Type B pancreatic cell (in vitro differentiated cells): ENCODE data around the gene DLX5. TPM values are rescaled to one million over a fixed set of nuclear protein-coding genes. Genes with fewer than 3 reads are reported as not detected.

Experiments
- DNase-seq: peaks from one replicate; pipeline ENCODE4 v3.0.0; 2021; ENCODE audit warnings: mixed read lengths; ENCODE audit not compliant: unreplicated experiment; ENCODE audit errors: extremely low spot score
- H3K27ac Mint-ChIP-seq: 2 replicates; pipeline ENCODE4 v1.8.0; 2021; ENCODE audit warnings: mild to moderate bottlenecking, mixed read lengths
- H3K27me3 Mint-ChIP-seq: 2 replicates; pipeline ENCODE4 v1.8.0; 2021; ENCODE audit warnings: mixed read lengths
- H3K36me3 Mint-ChIP-seq: 2 replicates; pipeline ENCODE4 v1.8.0; 2021; ENCODE audit warnings: mixed read lengths
- H3K4me1 Mint-ChIP-seq: one replicate; pipeline ENCODE4 v1.8.0; 2021; ENCODE audit warnings: mixed read lengths; ENCODE audit not compliant: unreplicated experiment
- H3K4me3 Mint-ChIP-seq: 2 replicates; pipeline ENCODE4 v1.8.0; 2021; ENCODE audit warnings: mild to moderate bottlenecking, mixed read lengths
- H3K9me3 Mint-ChIP-seq: 2 replicates; pipeline ENCODE4 v1.8.0; 2021; ENCODE audit warnings: mixed read lengths
- total RNA-seq: library from RNA; stranded (reverse); gene quantifications from 2 replicates; pipeline ENCODE4 v1.2.1, GENCODE V29; 2021; ENCODE audit warnings: low replicate concordance
- TF ChIP-seq, protein P1 (sequence below): fragments of 200-600 bp; sonication (generic); conservative IDR thresholded peaks from 2 replicates; pipeline ENCODE4 v1.5.0; 2021; ENCODE audit warnings: antibody characterized with exemption, mild to moderate bottlenecking

DLX5 gene
- total RNA-seq, 1 donor from 2014 or later: 37.9 TPM

DNA sequence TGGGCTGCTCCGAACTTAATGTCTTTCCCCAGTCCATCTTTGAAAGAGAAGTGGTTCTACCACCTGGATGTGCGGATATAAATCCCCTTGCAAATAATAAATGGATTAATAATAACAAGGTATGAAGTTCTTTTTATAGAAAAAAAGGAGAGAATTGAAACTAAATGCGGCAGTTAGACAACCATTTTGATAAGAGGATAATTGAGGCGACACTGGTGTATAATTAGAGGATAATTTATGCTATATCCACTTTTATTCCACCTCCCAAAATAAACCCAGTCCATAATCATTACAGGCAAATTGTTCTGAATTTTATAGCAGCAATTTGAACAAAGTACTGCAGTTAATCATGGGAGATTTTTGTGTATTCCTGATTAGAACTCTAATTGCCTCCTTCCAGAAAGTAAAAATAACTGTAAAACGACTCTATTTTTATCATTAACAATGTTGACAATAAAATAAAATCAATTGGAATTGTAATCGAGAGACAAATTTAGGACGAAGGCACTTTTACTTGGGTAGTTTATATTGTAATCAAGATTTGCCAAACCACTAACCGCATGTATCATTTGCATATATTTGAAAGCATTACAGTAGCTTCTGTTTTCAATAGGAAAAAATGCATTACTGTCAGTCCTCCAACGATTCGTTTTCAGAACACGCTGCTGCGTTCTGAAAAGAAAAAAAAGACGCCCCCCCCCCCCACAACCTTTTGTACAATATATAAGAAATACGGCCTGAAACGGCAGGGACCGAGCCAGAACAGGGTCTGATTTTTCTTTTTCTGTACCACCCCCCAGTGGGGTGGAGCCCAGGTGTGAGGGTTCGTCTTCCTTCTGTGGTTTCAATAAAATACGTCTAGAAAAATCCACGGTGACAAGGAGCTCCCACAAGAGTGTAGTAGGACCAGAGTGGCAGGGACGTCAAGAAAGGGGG is 20.1 kb downstream of the DLX5 start:
- Mint-ChIP-seq H3K27me3 (peaks cover 91% of the 10 kb centered on the region), H3K4me1 (peaks cover 22% of the 10 kb centered on the region), H3K27ac (peak overlapping the region; percentile 81), H3K9me3 (no peaks in the 10 kb centered on the region), H3K4me3 (peak overlapping the region; percentile 95), H3K36me3 (peaks cover 15% of the 10 kb centered on the region)
- TF ChIP-seq, protein P1, sequence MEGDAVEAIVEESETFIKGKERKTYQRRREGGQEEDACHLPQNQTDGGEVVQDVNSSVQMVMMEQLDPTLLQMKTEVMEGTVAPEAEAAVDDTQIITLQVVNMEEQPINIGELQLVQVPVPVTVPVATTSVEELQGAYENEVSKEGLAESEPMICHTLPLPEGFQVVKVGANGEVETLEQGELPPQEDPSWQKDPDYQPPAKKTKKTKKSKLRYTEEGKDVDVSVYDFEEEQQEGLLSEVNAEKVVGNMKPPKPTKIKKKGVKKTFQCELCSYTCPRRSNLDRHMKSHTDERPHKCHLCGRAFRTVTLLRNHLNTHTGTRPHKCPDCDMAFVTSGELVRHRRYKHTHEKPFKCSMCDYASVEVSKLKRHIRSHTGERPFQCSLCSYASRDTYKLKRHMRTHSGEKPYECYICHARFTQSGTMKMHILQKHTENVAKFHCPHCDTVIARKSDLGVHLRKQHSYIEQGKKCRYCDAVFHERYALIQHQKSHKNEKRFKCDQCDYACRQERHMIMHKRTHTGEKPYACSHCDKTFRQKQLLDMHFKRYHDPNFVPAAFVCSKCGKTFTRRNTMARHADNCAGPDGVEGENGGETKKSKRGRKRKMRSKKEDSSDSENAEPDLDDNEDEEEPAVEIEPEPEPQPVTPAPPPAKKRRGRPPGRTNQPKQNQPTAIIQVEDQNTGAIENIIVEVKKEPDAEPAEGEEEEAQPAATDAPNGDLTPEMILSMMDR: no peak
- DNase-seq: no peak

DNA sequence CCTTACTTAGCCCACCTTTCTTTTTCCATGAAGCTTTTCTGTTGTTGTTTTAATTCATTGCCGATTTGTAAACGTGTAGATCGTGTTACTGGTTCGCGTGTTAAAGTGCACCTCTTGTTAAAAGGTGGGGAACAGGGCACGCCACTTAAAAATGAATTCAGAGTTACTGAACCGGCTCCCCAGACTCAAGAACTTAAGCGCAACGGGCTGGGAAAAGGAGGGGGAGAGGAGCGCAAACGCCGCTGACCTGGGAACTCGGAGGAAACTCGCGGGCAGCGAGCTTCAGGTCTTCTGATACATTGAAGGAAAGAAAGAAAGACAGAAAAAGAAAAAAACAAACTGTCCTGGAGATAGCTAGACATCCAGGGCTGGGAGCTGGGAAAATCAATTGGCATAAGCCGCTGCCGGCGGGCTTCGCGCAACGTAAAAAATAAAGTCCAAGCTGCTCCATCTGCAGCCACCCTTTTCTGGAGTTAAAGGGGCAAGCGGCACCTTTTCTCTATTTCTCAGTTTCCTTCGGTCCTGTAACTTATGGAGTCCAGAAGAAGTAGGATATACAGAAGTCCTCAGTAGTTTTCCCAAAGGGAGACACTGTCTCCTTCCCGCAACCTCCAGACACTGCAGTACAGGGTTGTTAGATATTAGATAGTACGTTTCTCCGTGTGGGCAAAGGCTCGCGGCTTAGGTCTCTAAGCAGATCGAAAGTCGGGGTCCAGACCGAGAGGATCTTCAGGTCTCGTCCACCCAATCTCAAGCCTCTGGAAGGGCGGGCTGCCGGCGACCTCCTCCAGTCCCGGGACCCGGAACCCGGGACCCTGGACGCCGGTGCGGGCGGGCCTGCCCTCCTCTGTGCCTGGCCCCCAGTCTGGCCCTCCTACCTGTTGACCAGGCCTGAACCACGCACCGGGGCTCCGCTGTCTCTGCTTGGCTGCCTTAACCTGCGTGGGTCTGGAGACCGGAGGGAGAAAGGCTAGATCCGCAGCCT is 21.1 kb downstream of the DLX5 start:
- Mint-ChIP-seq H3K4me3 (peak overlapping the region; percentile 95), H3K27me3 (peaks cover 92% of the 10 kb centered on the region), H3K4me1 (peaks cover 30% of the 10 kb centered on the region), H3K9me3 (no peaks in the 10 kb centered on the region), H3K36me3 (peaks cover 9% of the 10 kb centered on the region), H3K27ac (peak overlapping the region; percentile 51)
- no peak for DNase-seq
- TF ChIP-seq, protein P1: no peak

DNA sequence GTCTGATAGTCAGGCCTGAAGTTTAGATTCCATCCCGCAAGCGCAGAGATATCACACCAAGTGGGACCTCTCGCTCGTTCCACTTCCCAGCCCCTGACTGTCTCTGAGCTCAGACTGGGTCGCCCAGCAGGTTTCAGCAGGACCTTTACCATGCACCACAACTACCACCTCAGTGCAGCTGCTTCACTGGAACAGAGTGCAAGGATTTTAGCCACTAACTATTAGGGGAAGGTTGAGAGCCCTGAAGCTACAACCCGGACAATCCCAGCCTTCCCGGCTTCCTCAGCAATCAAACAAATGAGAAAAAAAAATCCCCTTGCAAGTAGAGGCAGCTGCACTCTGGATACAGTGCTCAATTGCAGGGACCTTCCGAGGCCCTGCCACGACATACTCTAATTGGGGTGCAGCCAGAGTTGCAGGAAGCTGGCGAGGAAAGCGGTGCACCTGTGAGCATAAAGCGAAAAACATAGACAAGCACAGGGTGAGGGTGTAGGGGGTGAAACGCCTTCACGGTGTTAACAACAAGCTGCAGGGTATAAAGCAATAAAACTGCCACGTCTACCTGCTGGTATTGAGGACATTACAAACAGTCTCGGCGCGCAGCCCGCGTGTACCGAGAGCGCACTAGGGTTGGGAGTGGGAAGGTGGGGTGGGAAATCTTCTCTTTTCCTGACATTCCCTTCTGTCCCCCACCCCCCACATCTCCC is 21.9 kb downstream of the DLX5 start:
- Mint-ChIP-seq H3K36me3 (peaks cover 4% of the 10 kb centered on the region), H3K27ac (peak overlapping the region; percentile 51), H3K4me3 (peak overlapping the region; percentile 95), H3K9me3 (no peaks in the 10 kb centered on the region), H3K4me1 (peaks cover 35% of the 10 kb centered on the region), H3K27me3 (peaks cover 92% of the 10 kb centered on the region)
- no peak for DNase-seq
- TF ChIP-seq, protein P1: no peak

DNA sequence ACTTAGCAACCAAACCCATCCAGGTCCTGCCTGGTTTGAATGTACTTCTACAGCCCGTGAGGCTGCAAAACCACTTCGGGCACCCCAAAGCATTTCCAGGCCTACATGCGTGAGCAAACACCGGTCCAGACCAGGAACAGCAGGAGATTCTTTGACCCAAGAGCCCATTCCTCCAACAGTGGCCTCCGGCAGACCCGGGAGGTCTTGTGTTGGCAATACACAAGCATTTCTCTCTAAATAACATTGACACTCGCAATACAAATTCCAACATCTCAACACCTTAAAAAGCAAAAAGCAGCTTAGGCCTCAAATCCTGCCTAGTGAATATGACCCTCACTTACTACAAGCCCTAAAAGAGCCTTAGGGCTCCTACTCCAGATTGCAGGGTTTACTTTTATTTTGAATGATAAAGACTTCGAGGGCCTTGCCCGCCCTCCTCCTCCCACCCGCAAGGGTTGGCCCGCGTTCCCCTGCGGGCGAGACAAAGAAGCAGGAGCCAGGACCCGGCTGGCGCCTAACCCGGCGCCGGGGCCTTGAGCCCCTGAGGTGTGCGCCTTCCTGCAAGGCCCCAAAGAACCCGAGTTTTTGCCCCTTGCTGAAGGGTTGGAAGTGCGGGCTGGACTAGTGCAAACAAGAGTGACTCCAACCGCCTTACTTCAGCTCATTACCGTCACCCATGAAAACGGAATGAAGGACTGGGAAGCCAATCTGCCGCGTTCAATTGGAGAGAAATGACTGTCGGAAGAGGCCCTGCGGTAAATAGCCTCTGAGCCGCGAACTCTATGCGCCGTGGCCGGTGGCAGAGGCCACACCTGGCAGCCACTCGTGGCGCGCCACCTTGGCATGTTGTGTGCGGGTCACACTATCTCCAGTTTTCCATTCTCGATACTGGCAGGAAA is 22.7 kb downstream of the DLX5 start:
- Mint-ChIP-seq H3K36me3 (no peaks in the 10 kb centered on the region), H3K4me1 (peaks cover 42% of the 10 kb centered on the region), H3K9me3 (no peaks in the 10 kb centered on the region), H3K27me3 (peaks cover 92% of the 10 kb centered on the region), H3K27ac (peak overlapping the region; percentile 51), H3K4me3 (peak overlapping the region; percentile 95)
- DNase-seq: no peak
- TF ChIP-seq, protein P1: no peak
